ENCODE data around the gene POLR3A.

DNA sequence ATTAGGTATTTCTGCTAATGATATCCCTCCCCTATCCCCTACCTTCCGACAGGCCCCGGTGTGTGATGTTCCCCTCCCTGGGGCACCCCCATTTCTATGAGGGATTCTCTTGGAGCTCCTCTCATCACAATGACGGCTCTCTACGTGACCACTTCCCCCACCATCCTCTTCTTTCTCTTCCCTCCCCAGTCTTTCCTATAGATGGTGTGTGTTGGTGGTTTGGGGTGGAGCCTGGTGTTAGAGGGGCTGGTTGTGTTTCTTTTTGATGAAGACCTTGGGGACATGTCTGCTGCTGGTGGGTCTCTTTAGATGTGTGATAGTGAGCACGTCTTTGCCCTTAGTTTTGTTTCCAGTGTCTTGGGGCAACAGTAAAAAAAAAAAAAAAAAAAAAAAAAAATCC, 33.0 kb upstream of the POLR3A start:
- TF ChIP-seq, protein P1, sequence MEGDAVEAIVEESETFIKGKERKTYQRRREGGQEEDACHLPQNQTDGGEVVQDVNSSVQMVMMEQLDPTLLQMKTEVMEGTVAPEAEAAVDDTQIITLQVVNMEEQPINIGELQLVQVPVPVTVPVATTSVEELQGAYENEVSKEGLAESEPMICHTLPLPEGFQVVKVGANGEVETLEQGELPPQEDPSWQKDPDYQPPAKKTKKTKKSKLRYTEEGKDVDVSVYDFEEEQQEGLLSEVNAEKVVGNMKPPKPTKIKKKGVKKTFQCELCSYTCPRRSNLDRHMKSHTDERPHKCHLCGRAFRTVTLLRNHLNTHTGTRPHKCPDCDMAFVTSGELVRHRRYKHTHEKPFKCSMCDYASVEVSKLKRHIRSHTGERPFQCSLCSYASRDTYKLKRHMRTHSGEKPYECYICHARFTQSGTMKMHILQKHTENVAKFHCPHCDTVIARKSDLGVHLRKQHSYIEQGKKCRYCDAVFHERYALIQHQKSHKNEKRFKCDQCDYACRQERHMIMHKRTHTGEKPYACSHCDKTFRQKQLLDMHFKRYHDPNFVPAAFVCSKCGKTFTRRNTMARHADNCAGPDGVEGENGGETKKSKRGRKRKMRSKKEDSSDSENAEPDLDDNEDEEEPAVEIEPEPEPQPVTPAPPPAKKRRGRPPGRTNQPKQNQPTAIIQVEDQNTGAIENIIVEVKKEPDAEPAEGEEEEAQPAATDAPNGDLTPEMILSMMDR (IDR thresholded peaks at IDR 0.05): no peak
- TF ChIP-seq POLR2AphosphoS5 (IDR thresholded peaks at IDR 0.05; ENCODE audit: insufficient read depth in 1 of 2, low read depth in 1 of 2): no peak
